ENCODE data around the gene THBS1. TPM values are rescaled to one million over a fixed set of nuclear protein-coding genes. Genes with fewer than 3 reads are reported as not detected.

The THBS1 gene
- total RNA-seq, 4 donors from 2014 or later = 82.0 to 396 (median 89.6) TPM

DNA sequence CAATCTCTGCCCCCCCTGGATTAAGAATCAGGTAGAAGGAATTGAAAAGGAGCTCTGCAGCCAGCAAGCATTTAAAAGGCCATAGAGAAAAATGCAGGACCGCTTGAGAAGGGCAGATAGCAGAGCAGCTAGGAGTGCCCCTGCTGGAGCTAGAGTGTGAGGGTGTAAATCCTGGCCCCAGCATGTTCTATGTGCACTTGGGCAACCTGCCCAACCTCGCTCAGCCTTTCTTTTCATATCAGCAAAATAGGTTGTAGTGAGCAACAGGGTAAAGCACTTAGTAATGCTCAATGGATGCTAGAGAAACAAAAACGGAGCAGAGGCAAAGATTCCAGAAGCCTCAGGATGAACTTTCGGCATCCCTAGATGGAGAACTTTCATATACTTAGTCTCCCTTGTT, 25.0 kb upstream of the THBS1 start:
- Histone ChIP-seq H3K4me1 (peaks cover 26% of the 10 kb centered on the region), H3K27me3 (no peaks in the 10 kb centered on the region), H3K4me3 (no peak overlapping the region), H3K9me3 (no peaks in the 10 kb centered on the region), H3K27ac (no peak overlapping the region), H3K36me3 (no peaks in the 10 kb centered on the region)
- no peak for DNase-seq (ENCODE audit: low spot score in 2 of 2)
- TF ChIP-seq POLR2A (IDR thresholded peaks at IDR 0.05) = no peak
- no peak for TF ChIP-seq POLR2AphosphoS5 (IDR thresholded peaks at IDR 0.05)
- TF ChIP-seq EP300 (IDR thresholded peaks at IDR 0.05) = no peak
- 71% methylated on average over 4 of the region's 4 CpGs for WGBS

DNA sequence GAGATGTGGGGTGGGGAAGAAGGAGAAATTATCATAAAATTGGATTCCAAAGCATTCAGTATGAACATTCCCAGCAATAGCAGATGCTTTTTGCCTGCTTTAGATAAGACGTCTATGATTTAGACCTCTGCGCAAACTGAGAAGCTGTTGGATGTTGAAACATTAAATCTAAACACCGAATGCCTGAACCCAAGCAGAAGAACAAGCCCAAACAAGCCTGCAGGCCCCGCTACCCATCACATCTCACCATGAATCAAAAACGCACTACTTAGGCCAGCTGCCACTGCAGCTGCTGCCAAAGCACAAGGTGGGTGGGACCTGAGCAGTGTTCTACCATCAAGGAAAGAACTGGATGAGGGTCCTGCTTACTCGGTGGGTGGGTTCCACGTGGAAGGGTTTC, 24.4 kb upstream of the THBS1 start:
- H3K27me3 ChIP-seq = no peaks in the 10 kb centered on the region
- WGBS = 60% methylated on average over 7 of the region's 7 CpGs
- no peak overlapping the region for H3K27ac ChIP-seq
- H3K4me1 ChIP-seq = peaks cover 26% of the 10 kb centered on the region
- no peak for TF ChIP-seq POLR2AphosphoS5 (IDR thresholded peaks at IDR 0.05)
- no peak for DNase-seq (ENCODE audit: low spot score in 2 of 2)
- no peaks in the 10 kb centered on the region for H3K9me3 ChIP-seq
- no peak overlapping the region for H3K4me3 ChIP-seq
- no peaks in the 10 kb centered on the region for H3K36me3 ChIP-seq

DNA sequence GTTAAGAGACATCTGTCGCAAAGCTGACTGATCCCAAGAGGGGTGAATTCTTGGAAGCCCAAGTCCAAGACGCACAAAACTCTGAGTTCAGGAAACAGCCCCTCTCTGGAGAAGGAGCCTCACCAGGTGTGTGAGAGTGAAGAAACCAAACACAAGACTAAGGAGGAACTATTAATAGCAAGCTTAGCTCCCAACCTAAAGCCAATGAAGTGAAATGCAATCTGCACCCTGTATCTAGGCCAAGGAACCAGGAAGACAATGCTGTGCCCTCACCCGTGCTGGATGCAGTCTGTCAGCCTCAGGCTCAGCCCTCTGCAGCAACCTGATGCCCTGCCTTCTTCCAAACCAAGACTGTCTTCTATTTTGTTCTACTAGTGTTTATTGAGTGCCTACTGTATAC, 22.5 kb upstream of the THBS1 start:
- Histone ChIP-seq H3K36me3 (no peaks in the 10 kb centered on the region), H3K27ac (no peak overlapping the region), H3K4me1 (peaks cover 21% of the 10 kb centered on the region), H3K27me3 (no peaks in the 10 kb centered on the region), H3K4me3 (no peak overlapping the region), H3K9me3 (no peaks in the 10 kb centered on the region)
- 59% methylated on average over 3 of the region's 3 CpGs for WGBS
- TF ChIP-seq POLR2A (IDR thresholded peaks at IDR 0.05) (no peak), POLR2AphosphoS5 (IDR thresholded peaks at IDR 0.05) (no peak), EP300 (IDR thresholded peaks at IDR 0.05) (no peak)
- TF ChIP-seq, protein P1, sequence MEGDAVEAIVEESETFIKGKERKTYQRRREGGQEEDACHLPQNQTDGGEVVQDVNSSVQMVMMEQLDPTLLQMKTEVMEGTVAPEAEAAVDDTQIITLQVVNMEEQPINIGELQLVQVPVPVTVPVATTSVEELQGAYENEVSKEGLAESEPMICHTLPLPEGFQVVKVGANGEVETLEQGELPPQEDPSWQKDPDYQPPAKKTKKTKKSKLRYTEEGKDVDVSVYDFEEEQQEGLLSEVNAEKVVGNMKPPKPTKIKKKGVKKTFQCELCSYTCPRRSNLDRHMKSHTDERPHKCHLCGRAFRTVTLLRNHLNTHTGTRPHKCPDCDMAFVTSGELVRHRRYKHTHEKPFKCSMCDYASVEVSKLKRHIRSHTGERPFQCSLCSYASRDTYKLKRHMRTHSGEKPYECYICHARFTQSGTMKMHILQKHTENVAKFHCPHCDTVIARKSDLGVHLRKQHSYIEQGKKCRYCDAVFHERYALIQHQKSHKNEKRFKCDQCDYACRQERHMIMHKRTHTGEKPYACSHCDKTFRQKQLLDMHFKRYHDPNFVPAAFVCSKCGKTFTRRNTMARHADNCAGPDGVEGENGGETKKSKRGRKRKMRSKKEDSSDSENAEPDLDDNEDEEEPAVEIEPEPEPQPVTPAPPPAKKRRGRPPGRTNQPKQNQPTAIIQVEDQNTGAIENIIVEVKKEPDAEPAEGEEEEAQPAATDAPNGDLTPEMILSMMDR (IDR thresholded peaks at IDR 0.05) = no peak
- no peak for DNase-seq (ENCODE audit: low spot score in 2 of 2)

DNA sequence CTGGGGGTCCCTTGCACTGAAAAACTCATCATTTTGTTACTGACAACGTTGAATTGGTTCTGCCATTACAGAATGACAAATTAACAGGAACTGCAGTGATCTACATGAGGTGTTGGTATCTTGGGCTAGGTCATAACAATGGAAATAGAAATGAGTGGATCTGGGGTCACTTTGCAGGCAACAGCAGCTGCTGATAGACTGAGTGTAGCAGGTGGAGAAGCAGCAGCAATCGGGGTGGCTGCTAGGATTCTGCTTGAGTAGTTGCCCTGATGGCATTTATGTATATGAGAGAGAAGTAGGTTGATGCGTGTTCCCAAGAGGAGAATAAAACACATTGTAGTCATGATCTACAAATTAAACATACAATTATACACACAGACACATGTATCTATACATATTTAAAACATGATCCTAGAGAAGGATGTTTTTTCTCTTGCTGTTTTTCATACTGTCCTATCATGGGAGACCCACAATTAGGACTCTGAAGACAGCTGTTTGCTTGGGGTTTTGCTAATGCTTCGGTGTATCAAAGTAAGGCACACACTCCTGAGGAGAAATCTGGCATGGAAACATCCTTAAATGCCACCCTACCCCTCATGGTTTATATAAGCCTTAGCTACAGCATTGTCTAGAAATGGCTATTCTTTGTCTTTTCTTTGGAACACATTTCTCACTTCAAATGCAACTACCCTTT, 15.8 kb upstream of the THBS1 start:
- DNase-seq (ENCODE audit: low spot score in 2 of 2) = no peak
- 84% methylated on average over 4 of the region's 4 CpGs for WGBS
- no peaks in the 10 kb centered on the region for H3K9me3 ChIP-seq

DNA sequence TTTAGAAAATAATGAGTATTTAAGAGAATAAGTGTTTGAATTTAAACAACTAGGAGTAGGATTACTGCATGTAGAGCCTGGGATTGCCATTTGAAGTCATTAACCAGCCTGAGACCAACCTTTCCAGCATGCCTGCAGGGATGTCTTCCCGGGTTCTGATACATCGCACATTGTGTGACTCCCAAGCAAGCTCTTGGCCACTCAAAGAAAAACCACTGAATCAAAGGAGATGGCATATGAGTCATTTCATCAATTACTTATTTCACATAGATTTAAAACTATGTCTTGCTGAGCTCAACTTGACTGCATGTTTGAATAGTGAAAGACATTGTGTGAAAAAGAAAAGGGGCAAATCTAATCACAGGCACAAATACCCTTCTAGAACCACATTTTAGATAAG, 15.0 kb upstream of the THBS1 start:
- 94% methylated on average over 2 of the region's 2 CpGs for WGBS
- no peak for DNase-seq (ENCODE audit: low spot score in 2 of 2)
- TF ChIP-seq EP300 (IDR thresholded peaks at IDR 0.05) = no peak
- TF ChIP-seq POLR2A (IDR thresholded peaks at IDR 0.05) = no peak
- TF ChIP-seq POLR2AphosphoS5 (IDR thresholded peaks at IDR 0.05) = no peak
- TF ChIP-seq, protein P1 (IDR thresholded peaks at IDR 0.05) = no peak

More for the DNA sequence above, 15.8 kb upstream of the THBS1 start:
- Histone ChIP-seq H3K4me3 (no peak overlapping the region), H3K4me1 (no peaks in the 10 kb centered on the region), H3K36me3 (no peaks in the 10 kb centered on the region), H3K27ac (no peak overlapping the region), H3K27me3 (no peaks in the 10 kb centered on the region)
- TF ChIP-seq, protein P1 (IDR thresholded peaks at IDR 0.05) = no peak
- TF ChIP-seq POLR2AphosphoS5 (IDR thresholded peaks at IDR 0.05) = no peak

DNA sequence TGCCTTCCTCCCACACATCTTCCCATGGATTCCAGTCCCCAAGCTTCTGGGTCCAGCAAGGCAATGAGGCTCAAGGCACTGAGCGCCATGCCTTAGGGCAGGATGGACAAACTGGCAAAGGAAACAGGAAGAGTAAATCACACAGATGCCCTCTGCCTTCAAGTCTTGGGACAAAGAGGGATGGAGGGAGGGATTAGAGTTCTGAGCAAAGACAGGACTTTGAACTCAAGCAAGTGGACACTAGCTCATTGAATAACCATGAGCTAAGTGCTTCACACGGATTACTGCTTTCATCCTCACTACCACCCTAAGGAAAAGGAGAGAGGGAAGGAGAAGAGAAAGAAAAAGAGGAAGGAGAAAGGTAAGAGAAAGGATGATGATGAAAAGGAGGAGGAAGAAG, 7.6 kb upstream of the THBS1 start:
- H3K27me3 ChIP-seq = no peaks in the 10 kb centered on the region
- no peak for DNase-seq (ENCODE audit: low spot score in 2 of 2)
- H3K27ac ChIP-seq = no peak overlapping the region
- no peaks in the 10 kb centered on the region for H3K9me3 ChIP-seq
- 81% methylated on average over 2 of the region's 2 CpGs for WGBS
- H3K4me1 ChIP-seq = no peaks in the 10 kb centered on the region
- no peak overlapping the region for H3K4me3 ChIP-seq
- no peaks in the 10 kb centered on the region for H3K36me3 ChIP-seq
- TF ChIP-seq, protein P1 (IDR thresholded peaks at IDR 0.05) = no peak
- TF ChIP-seq POLR2AphosphoS5 (IDR thresholded peaks at IDR 0.05) (no peak), EP300 (IDR thresholded peaks at IDR 0.05) (no peak), POLR2A (IDR thresholded peaks at IDR 0.05) (no peak)

More for the DNA sequence above, 15.0 kb upstream of the THBS1 start:
- H3K27me3 ChIP-seq = no peaks in the 10 kb centered on the region
- H3K4me1 ChIP-seq = no peaks in the 10 kb centered on the region
- no peak overlapping the region for H3K27ac ChIP-seq
- no peaks in the 10 kb centered on the region for H3K9me3 ChIP-seq
- H3K36me3 ChIP-seq = no peaks in the 10 kb centered on the region
- no peak overlapping the region for H3K4me3 ChIP-seq

All from suprapubic skin (tissue), 4 donors.